Heart right ventricle (tissue), 16 donors: Measurements from ENCODE around the gene DGCR2. TPM values are rescaled to one million over a fixed set of nuclear protein-coding genes. Genes with fewer than 3 reads are reported as not detected.

Source experiments
- ATAC-seq, 8 donors: fragments of 200-7000 bp; cut with Tn5 transposase; one replicate each; pipeline ENCODE4 v1.9.1; 2020; ENCODE audit warnings: mild to moderate bottlenecking in 8 of 8, moderate library complexity in 8 of 8, moderate number of reproducible peaks in 1 of 8
- DNase-seq, 2 donors: peaks; one replicate each; pipeline ENCODE4 v3.0.0-alpha.2; 2020
- H3K27ac ChIP-seq, 10 donors: fragments of 200-600 bp; sonication (generic) in 2 of 10; one replicate each; pipeline versions ENCODE4 v1.5.0 to v1.8.0; 2020 to 2022; ENCODE audit warnings: mild to moderate bottlenecking in 3 of 10
- H3K27me3 ChIP-seq, 7 donors: fragments of 200-600 bp; one replicate each; pipeline ENCODE4 v1.8.0; 2021 to 2022; ENCODE audit warnings: mild to moderate bottlenecking in 2 of 7
- H3K36me3 ChIP-seq, 9 donors: fragments of 200-600 bp; sonication (generic) in 1 of 9; one replicate each; pipeline versions ENCODE4 v1.5.0 to v1.8.0; 2020 to 2022; ENCODE audit warnings: mild to moderate bottlenecking in 2 of 9
- H3K4me1 ChIP-seq, 9 donors: fragments of 200-600 bp; sonication (generic) in 1 of 9; one replicate each; pipeline versions ENCODE4 v1.5.0 to v1.8.0; 2020 to 2022; ENCODE audit warnings: mild to moderate bottlenecking in 4 of 9
- H3K4me3 ChIP-seq, 10 donors: fragments of 200-600 bp; sonication (generic) in 2 of 10; one replicate each; pipeline versions ENCODE4 v1.5.0 to v1.8.0; 2020 to 2022; ENCODE audit warnings: mild to moderate bottlenecking in 7 of 10, moderate library complexity in 2 of 10
- H3K9me3 ChIP-seq, 11 donors: fragments of 200-600 bp in 10 of 11; sonication (generic) in 2 of 11; one replicate each; pipeline versions ENCODE4 v1.5.0 to v1.8.0; 2013 to 2022; ENCODE audit warnings: mild to moderate bottlenecking in 2 of 11, control low read depth in 1 of 11, moderate library complexity in 1 of 11
- WGBS, 2 donors: extraction: QIAGEN DNeasy Blood & Tissue Kit; methylation state at CpG; one replicate each; pipeline ENCODE4 v1.1.7; 2013; ENCODE audit warnings: inconsistent platforms in 1 of 2; 5-methylcytosine and 5-hydroxymethylcytosine counted together
- intact Hi-C, 10 donors: fragments of 100-400 bp; cut with DNase I; formaldehyde crosslinking; loops; one replicate each; pipeline versions ENCODE4 v1.11.1 to v1.14.2; 2022
- polyA plus RNA-seq, 2 donors: library from polyadenylated mRNA; stranded (reverse); fragments of 200-250 nt; gene quantifications; one replicate each; pipeline ENCODE4 v1.2.3, GENCODE V29; 2013
- total RNA-seq, 10 donors: library from RNA; stranded (reverse); fragmentation: NEBNext Ultra II Directional in 3 of 10; extraction: Animal tissue kit (Norgen Biotek cat#: 25700) in 3 of 10; gene quantifications; one replicate each; pipeline versions ENCODE4 v1.2.1 to v1.2.4, GENCODE V29; 2021 to 2023
- TF ChIP-seq, protein P1 (sequence below), 9 donors: fragments of 200-600 bp; sonication (generic) in 2 of 9; IDR thresholded peaks; one replicate each; pipeline versions ENCODE4 v1.5.0 to v1.8.0; 2021 to 2022; ENCODE audit warnings: antibody characterized with exemption in 9 of 9, mild to moderate bottlenecking in 5 of 9, moderate library complexity in 1 of 9
- donor health status: Arrhythmogenic right ventricular cardiomyopathy.
- donor health status: ischemic (EF 13 %, LVEDD 7.1; RV severe dilation, severe dysfunction).
- donor health status: healthy with polysubstance abuse.
- donor health status: DM: no; HTN: yes; CAD: no.
- donor health status: DM: no; HTN: no; CAD: no.
- donor health status: ischemic (EF 25% LVEDD 6.9; RV normal size, moderate dysfunction).
- donor health status: ischemic (EF 25% LVEDD 5.7; RV mildly dilated, moderate dysfunction).
- donor health status: healthy.
- donor health status: DM: yes; HTN: yes; CAD: no.
- donor health status: Ischemic cardiomyopathy.
- donor health status: ischemic (EF 35%, LVEDD 5.7; RV mildly dilated, moderate dysfunction).
- donor health status: nonischemic (EF 11% LVEDD 7.7; RV severe dilation, severe dysfunction).
- donor health status: DM: yes; HTN: yes; CAD: no.
- donor health status: PGD.
- donor health status: ischemic (EF 29% LVEDD 5.4; RV normal size, mild dysfunction).
- donor health status: nonischemic (EF 23%, LVEDD 6.1; RV moderate dilation, normal function).

The DGCR2 gene
- total and polyA plus RNA-seq, 12 donors = 17.0 to 58.0 (median 39.1) TPM

DNA sequence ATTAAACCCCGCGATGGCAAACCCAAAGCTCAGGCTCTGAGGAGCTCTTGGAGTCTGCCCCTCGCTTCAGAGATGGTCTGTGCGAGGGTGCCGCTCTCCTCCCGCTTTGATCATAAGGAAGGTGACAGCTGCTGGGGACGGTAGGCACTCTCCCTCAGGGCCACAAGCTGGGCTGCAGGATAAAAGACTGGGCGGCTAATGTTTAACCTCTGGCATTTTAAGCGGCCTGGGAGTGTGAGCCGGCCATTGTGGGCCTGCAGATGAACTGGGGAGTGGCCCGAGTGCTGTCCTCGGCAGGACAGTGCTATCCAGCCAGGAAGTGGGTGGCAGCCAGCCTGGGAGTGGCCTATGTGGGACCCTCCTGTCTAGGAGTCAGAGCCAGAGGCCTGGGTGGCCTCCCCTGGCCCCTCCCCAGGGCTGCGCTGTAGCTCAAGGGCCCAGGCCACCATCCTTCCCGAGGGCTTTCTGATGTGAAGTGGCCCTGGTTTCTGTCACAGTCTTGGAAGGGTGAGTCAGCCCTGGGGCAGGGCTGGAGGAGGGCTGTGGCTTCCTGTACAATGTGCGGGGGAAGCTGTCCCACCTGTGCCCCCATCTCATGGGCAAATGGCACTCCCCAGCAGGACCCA lies 127.4 kb downstream of the DGCR2 start:
- Histone ChIP-seq H3K9me3 (peaks cover 0 to 8% (median 0%) of the 10 kb centered on the region in 11 donors), H3K27ac (no peak overlapping the region), H3K27me3 (peaks cover 7 to 77% (median 48%) of the 10 kb centered on the region in 7 donors), H3K36me3 (no peaks in the 10 kb centered on the region), H3K4me1 (no peaks in the 10 kb centered on the region), H3K4me3 (no peak overlapping the region)
- intact Hi-C loops = no loop called here
- ATAC-seq = no peak
- no peak for DNase-seq
- TF ChIP-seq, protein P1, sequence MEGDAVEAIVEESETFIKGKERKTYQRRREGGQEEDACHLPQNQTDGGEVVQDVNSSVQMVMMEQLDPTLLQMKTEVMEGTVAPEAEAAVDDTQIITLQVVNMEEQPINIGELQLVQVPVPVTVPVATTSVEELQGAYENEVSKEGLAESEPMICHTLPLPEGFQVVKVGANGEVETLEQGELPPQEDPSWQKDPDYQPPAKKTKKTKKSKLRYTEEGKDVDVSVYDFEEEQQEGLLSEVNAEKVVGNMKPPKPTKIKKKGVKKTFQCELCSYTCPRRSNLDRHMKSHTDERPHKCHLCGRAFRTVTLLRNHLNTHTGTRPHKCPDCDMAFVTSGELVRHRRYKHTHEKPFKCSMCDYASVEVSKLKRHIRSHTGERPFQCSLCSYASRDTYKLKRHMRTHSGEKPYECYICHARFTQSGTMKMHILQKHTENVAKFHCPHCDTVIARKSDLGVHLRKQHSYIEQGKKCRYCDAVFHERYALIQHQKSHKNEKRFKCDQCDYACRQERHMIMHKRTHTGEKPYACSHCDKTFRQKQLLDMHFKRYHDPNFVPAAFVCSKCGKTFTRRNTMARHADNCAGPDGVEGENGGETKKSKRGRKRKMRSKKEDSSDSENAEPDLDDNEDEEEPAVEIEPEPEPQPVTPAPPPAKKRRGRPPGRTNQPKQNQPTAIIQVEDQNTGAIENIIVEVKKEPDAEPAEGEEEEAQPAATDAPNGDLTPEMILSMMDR (IDR thresholded peaks at IDR 0.05) = no peak
- WGBS, 2 donors = 44 to 49% methylated on average over 15 of the region's 15 CpGs

DNA sequence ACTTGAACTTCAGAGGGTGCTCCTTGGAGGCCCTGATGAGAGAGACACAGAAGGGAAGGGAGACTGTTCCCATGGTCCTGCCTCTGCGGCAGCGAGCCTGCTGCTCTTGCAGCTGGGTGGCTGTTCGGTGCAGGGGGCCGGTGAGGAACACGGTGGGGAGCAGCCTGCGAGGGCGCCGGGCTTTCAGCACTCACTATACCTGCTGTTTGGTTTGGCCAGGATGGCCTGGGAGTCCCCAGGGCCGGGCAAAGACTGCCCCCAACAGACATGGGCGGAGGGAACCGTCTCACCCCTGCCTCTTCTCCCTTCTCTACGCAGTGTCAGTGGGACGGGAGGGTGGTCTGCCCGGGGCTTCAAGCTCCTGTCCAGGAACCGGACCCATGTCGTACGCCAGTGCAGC lies 128.2 kb downstream of the DGCR2 start:
- intact Hi-C loops = no loop called here
- Histone ChIP-seq H3K27me3 (peaks cover 7 to 71% (median 48%) of the 10 kb centered on the region in 7 donors), H3K4me3 (no peak overlapping the region), H3K9me3 (peaks cover 0 to 2% (median 0%) of the 10 kb centered on the region in 11 donors), H3K27ac (no peak overlapping the region), H3K4me1 (no peaks in the 10 kb centered on the region), H3K36me3 (no peaks in the 10 kb centered on the region)
- DNase-seq = no peak
- ATAC-seq = peak in 1 of 8 donors; percentile 30
- WGBS, 2 donors = 86 to 92% methylated on average over 17 of the region's 17 CpGs
- TF ChIP-seq, protein P1 (IDR thresholded peaks at IDR 0.05) = no peak

GRCh38 chr22:18992543-18993198 lies 129.5 kb downstream of the DGCR2 start:
- DNase-seq (no peak), ATAC-seq (no peak)
- intact Hi-C loops = no loop called here
- no peaks in the 10 kb centered on the region for H3K9me3 ChIP-seq
- H3K4me1 ChIP-seq = no peaks in the 10 kb centered on the region
- H3K27me3 ChIP-seq = peaks cover 3 to 71% (median 43%) of the 10 kb centered on the region in 7 donors
- 83 to 87% methylated on average over 10 of the region's 10 CpGs for WGBS, 2 donors
- H3K27ac ChIP-seq = no peak overlapping the region
- H3K4me3 ChIP-seq = no peak overlapping the region
- TF ChIP-seq, protein P1 (IDR thresholded peaks at IDR 0.05) = no peak
- H3K36me3 ChIP-seq = no peaks in the 10 kb centered on the region

DNA sequence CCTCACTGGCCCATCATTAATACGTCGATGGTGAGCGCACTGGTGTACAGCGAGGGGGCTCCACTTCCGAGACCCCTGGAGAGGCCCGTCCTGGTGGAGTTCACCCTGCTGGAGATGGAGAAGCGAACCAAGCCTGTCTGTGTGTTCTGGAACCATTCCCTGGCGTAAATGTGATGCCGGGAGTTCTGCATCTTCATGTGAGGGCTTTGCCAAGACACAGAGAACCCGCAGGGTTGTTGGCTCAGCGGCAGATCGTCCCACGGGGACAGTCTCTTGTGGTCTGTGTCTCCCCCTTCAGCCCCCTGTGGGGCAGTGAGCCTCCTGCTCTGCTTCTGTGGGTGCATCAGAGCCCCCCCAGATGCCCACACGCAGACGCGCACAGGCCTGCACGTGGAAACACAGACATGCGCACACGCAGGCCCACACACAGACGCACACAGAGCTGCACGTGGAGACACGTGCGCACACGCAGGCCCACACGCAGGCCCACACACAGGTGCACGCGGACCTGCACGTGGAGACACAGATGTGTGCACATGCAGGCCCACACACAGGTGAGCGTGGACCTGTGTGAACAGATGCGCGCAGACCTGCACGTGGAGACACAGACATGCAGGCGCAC lies 130.3 kb downstream of the DGCR2 start:
- ATAC-seq (no peak), DNase-seq (no peak)
- TF ChIP-seq, protein P1 (IDR thresholded peaks at IDR 0.05) = no peak
- no peak overlapping the region for H3K4me3 ChIP-seq
- no peaks in the 10 kb centered on the region for H3K4me1 ChIP-seq
- no peaks in the 10 kb centered on the region for H3K9me3 ChIP-seq
- intact Hi-C loops = no loop called here
- H3K27me3 ChIP-seq = peaks cover 0 to 64% (median 35%) of the 10 kb centered on the region in 7 donors
- no peak overlapping the region for H3K27ac ChIP-seq
- no peaks in the 10 kb centered on the region for H3K36me3 ChIP-seq
- WGBS, 2 donors = 92 to 95% methylated on average over 33 of the region's 33 CpGs
